GM18873 (cell line): ENCODE measurements around the gene WNT1.

ENCODE experiments used
- ATAC-seq: cut with Tn5 transposase; IDR thresholded peaks from one replicate; pipeline ENCODE4 v1.9.1; 2021; ENCODE audit warnings: mild to moderate bottlenecking, moderate library complexity, moderate number of reproducible peaks; ENCODE audit not compliant: unreplicated experiment, low FRiP score

Gene WNT1

DNA sequence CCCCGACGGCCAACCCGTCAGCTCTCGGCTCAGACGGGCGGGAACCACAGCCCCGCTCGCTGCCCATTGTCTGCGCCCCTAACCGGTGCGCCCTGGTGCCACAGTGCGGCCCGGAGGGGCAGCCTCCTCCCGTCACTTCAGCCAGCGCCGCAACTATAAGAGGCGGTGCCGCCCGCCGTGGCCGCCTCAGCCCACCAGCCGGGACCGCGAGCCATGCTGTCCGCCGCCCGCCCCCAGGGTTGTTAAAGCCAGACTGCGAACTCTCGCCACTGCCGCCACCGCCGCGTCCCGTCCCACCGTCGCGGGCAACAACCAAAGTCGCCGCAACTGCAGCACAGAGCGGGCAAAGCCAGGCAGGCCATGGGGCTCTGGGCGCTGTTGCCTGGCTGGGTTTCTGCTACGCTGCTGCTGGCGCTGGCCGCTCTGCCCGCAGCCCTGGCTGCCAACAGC is at the start of gene WNT1:
TSS of gene WNT1 (plus strand) at position 32 of the 450 bp plus-strand sequence. CDS start at position 361, 329 bp downstream.
- no peak for ATAC-seq

DNA sequence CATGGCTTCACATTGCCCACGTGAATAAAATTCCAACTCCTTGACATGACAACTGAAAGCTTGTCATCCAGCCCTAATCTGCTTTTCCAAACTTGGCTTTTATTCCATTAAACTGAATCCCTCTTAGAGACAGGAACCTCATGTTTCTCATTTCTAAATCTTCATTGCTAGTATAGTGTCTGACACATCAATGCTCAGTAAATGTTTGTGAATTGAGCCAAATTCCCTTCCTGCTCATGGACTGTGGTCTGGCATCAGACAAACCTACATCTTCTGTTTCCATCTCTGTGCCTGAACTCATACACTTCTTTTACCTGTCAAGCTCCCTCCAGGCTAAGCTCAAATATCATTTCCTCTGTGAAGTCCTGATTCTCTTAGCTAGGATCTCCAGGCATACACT is 48.6 kb upstream of the WNT1 start:
- no peak for ATAC-seq

DNA sequence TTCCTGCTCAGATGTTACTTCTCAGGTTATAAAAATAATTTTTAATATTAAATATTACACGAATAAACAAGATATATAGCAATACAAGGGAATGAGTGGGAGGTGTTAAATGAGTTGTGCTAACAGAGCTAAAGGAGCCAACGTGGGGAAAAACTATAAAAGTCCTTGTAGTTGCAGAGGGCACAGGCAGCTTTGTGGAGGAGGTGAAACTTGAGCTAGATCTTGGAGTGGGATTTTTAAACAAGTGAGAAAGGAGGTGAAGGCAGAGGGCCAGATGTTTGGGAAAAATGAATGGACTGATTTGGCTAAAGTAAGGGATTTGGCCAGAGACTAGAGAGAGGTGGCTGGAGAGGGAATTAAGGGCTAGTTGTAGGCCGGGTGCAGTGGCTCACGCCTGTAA is 47.6 kb upstream of the WNT1 start:
- ATAC-seq: no peak

DNA sequence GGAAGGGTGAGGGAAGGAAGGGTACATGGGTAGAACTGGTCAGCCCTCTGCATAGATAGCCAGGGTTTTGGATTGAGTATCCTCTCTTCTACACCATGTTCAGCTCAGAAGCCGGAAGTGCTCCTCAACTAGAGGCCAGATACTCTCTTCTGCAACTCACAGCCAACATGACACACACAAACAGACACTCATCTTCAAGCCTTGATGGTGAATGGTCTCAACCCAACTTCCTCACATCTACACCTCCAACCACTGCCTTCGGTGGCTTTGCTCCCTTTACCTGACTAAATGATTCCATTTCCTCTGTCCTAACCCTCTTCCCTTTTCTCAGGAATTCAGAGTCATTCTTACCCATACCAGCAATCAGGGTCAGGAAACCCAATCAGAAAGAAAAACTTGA is 45.2 kb upstream of the WNT1 start:
- ATAC-seq: no peak

DNA sequence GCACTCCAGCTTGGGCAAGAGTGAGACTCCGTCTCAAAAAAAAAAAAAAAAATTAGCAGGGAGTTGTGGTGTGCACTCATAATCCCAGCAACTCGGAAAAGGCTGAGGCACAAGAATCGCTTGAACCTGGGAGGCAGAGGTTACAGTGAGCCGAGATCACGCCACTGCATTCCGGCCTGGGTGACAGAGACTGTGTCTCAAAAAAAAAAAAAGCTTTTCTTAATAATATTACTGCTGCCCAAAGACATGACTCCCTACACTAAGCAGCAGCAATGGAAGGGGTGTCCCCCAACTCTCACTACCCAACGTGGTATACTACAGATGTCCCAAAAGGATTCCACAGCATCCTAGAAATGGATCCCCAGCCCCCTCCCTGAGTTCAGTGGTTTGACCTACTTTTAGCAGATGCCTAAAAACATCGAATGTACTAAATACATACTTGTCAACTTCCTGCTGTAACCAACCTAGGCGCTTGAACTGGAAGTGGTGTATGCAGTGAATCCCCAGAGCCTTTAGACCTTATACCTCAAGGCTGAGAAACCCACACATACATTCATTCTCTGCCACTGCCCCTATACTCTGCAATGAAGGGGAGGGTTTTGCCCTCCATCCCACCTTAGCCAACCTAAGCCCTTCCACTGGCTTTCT is 44.3 kb upstream of the WNT1 start:
- no peak for ATAC-seq

DNA sequence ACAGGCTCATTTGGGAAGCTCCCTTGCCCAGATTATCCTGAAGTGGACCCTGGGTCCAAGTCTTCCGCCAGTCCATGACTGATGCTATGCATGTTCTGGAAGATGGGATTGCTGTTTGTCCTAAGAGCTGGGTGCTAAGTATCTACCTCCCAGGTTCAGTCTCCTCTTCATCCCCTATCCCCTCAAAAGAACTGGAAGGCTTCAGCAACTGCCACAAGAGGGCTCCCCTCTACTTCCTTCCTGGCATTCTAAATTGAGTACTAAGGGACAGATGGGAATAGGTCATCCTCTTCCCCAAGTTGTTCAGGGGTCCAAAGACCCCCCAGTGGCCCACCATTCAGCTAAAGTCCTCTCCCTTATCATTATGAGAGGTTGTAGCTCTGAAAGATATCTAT is 43.8 kb upstream of the WNT1 start:
- no peak for ATAC-seq

DNA sequence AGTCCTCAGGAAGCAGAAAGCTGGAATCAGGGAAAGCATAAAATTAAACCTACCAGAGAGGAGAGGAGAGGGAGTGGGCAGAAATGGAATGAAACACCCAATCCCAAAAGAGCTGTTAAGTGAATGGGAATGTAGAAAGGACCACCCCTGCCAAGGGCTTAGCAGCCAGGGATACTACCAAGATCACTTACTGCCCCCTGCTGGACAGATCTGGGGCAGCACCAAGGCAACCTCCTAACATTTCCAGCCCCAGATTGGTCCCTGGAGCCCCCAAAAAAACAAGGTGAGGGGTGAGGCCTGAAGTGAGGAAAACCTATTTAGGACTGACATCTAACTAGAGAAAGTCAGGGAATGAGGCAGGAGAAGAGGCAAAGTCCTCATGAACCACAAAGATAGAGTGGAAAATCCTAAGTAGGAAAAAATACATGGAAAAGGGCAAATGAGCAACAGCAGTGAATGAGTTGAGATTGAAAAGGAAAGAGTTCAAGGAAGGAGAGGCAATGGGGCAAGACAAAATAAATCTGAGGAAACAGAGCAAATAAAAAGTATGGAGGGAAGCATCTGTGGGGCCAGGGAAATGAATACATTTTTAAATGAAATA is 41.6 kb upstream of the WNT1 start:
- no peak for ATAC-seq

DNA sequence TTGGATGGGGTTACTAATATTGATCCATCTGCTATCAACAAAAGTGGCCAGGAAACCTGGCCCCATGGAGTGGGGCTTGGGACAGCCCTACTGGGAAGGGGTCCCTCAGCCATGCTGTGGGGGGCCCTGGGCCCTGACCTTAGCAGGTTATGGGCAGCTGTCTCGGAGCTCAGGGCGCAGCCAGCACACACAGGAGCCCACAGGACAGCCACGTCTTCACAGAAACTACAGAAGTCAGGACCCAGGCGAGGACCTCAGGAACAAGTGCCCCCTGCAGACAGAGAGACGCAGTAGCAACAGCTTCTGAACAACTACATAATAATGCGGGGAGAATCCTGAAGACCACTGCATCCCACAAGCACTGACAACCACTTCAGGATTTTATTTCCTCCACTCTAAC is 41.0 kb upstream of the WNT1 start:
- no peak for ATAC-seq

DNA sequence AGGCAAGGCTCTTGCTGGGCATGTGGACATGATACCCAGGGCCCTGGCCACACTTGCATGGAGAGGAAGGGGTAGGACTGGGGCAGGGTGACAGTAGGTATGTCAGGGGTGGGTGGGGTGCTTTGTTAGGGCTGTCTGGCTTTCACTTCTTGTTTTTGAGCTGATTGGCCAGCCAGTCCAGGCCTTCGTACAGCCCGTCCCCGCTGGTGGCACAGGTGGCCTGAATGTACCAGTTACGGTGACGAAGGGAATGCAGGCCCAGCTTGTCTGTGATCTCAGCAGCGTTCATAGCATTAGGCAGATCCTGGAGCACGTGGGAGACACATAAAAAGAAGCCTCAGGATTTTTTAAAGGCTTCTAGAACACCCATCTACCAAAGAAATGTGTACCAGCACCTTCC is 39.3 kb upstream of the WNT1 start:
- no peak for ATAC-seq

DNA sequence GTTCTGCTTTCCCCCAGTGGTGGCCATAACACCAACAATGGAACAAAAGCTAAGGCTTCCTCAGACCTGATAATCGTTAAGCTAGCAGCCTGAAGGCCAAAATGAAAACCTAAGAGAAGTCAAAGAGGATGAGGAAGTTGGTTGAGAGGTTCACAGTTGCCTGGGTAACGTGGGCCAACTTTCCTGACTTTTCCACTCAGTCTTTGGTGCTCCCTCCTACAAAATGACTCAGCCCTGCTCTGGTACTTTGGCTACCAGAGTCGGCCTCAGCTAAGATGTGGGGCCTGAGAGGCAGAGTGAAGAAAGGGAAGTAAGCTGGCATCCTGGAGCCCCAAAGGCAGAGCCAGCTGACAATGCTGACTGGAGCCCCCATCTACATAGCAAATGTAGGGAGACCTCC is 37.9 kb upstream of the WNT1 start:
- no peak for ATAC-seq

DNA sequence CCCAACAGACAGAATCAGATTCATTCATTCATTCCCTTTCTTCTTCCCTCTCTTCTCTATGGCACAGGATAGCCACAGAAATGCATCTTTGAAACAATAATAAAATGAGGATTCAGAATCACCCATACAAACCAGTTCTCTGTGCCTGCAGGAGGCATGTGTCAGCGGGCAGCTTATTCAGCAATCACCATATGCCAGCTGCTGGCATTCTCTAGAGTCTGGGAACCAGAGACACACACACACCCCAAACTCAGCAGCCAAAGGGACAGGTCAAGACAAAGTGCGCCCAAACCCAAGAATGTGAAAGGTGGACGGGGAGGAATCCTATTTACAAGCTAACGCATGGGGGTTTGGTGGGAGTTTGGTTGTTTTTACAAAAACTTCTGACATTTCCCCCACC is 34.9 kb upstream of the WNT1 start:
- no peak for ATAC-seq

DNA sequence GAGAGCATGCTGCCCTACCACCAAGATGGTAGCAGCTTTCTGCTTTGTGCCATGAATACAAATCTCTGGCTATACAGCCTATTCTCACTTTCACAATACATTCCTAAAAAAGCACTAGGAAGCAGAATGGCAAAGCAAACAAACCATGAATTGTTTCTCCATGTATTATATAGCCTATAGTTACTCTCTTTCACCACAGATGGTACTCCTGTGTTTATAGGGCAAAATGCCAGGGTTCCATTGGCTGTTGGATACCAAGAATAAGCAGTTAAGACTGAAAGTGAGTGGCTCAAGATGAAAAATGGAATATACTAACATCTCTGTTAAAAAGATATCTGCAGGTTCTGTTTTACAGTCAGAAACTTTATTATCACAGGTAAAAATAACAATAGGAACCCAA is 31.9 kb upstream of the WNT1 start:
- ATAC-seq: no peak

DNA sequence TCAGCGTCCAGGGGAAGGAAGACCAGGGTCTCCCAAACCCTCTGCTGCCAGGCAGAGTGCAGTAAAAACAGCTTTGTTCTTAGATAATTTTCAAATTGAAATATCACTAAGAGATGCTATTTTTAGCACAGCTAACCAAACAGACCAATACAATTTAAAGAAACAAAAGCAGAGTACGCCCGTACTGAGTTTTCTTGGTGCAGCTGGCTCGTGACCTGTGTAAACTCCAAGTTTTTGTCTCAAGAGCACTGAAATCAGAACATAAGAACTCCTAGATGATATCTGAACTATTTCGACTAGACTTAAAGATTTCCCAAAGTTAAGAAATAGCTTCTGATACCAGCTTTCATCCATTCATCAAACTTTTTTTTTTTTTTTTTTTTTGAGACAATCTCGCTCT is 31.2 kb upstream of the WNT1 start:
- ATAC-seq: no peak

DNA sequence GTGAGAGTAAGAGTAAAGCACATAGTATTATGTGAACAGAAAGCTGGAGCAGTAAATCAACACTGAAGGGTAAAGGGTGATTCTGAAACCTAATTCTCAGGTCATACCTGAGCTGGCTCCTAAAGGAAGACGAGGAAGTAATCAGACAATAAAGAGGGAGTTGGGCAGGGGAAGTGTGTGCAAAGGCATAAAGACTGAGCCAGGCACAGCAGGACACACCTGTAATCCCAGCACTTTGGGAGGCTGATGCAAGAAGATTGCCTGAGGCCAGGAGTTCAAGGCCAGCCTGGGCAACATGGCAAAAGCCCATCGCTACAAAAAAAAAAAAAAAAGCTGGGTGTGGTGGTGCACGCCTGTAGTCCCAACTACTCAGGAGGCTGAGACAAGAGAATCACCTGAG is 30.4 kb upstream of the WNT1 start:
- no peak for ATAC-seq

DNA sequence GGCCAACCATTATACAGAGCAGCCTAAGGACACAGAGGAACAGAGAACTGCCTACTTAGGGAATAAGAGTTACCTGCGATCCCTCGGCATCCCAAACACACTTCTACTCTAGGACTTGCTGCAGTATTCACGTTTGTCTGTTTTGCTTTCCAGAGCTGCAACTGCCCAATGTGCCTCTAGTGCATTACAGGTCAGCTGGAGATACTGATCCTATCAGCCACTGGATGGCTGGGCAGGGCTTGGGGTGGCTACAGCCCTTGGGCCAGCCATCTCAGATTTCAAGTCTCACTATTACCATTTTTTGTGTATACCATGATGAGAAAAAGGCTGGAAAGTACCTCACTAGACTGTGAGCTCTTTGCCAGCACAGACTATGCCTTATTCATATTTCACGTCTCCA is 25.4 kb upstream of the WNT1 start:
- ATAC-seq: no peak

DNA sequence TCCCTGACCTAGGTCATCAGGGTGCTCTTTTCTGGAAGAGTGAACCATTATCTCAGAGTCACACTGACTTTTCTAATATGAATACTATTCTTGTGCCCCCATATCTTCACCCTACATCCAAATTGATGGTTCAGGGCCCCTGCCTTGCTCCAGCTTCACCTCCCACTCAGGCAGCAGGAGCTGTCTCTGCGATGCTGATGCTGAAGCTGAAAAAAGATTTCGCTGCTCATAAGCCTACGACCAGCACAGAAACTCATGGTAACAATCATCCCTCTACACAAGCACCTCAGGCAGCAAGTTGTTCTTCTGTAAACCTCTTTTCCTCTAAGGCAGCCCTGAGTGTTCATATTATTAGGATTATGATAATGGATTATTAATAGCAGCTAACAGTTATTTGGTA is 24.1 kb upstream of the WNT1 start:
- ATAC-seq: no peak

DNA sequence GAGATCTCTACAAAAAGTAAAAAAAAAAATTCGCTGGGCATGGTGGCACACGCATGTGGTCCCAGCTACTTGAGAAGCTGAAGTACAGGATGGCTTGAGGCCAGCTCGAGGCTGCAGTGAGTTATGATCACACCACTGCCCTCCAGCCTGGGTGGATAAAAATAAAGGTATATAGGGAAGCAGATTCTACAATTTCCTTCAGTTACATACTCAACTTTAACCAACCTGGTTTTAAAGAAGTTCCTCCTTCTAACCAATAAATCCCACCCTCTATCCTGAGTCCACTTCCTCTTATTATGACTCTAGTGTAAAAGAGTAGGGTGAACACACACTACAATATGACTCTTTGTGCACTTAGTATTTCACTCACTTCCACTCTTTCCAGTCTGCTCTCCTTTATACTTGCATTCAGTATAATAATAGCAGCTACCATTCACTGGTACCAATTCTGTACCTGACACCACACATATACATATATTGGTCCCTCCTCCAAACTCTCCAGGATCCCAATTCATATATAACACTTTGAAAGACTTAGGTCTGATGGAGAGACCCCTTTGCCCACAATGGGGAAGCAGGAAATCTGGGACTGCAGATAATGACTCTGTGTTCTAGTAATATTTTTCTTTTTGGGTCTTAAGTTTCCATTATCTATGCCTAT is 23.2 kb upstream of the WNT1 start:
- ATAC-seq: no peak

DNA sequence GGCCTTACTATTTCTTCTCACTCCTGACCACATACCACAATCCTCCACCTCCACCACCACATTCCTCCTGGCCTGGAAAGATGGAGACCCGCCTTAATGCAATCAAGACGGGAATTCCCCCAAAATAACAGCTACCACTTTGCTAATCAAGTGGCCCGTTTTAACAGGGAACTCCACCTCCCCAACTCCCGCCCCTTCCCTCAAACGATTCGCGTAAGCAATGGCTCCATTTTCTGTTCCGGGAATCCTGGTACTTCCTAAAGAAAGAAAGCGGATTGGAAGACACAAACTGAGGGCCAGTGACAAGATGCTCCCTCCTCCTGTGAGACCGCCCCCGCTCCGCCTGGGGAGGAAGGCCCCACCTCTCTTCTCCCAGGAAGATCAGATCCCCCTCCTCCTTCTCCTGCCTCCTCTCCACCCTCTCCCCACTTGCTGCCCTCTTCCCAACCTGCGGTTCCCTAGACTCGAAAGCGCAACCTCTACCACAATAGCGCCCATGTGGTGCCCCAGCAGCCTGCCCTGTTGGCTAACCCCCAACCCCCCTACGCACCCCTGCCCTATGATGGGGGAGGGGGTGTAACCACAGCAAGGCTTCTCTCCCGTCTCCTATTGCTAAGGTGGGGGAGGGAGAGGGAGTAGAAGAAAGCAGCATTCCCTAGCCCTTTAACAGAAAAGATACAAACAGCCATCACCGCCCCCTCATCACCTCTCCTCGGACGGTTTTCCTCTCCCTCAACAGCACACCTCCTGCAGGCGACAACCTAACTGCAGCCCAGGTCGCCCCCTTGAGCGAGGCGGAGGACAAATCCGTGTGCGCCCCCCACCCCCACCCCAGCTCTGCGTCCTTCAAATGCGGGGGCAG is 21.6 kb upstream of the WNT1 start:
- ATAC-seq: no peak

DNA sequence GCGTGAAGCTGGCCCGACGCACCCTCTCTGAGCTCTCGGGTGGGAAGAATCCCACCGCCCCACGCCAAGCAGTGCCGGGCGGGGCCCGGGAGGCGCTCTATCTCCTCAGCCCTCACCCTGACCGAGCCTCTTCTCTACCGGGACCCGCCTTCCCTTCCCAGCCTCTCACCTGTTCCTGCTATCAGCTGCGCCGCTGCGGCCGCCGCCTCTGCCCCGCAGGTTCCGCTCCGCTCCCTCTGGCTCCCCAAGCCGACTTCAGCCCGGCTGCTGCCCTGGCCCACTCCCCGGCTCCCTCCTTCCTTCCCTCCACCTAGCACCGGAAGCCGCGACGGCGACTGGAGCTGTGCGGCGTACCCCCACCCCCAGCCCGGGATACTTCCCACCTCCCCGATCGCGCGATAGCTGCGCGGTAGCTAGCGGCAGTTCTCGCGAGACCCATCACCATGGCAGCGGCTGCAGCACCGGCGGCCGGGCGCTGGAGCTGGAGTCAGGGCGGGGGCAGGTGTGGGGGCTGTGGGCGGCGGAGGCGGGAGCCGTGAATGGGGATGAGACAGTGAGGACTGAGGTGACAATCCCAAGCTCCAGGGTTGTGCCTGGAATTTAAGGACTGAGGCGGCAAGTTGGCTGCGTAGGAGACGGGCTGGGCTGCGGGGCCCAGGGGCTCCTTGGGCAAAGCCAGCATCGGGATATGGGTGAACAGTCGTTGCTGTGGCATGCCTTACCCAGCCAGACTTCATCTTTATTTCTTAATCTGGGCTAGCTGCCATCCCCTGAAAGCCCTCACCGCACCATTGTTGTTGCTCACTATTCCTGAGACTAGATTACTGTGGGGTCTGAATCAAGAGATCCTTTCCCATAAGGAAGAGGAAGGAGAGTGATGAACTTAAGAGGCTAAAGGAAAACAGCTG is 20.7 kb upstream of the WNT1 start, which contains the start of gene ARF3:
TSS of gene ARF3 (minus strand) at position 347 of the 908 bp plus-strand sequence. CDS start 16,392 bp downstream, outside the sequence.
- ATAC-seq: peak; percentile 85

DNA sequence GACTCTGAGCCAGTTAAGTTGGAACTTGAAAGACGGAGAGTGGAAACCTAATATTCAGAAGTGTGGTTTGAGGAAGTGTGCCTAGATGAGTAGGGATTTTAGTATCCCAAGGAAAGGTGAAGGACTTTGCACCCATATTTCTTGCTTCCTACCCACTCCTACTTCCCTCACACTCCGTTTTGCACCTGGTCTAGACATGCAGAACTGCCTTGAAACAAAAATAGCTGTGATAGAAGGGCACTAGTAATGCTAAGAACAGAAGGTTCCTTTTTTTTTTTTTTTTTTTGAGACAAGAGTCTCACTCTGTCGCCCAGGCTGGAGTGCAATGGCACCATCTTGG is 20.1 kb upstream of the WNT1 start:
- ATAC-seq: no peak
